Islet precursor cell (in vitro differentiated cells): ENCODE data around the gene ANKRD23.
A peak's percentile ranks its signal among the peaks of the same experiment; 100 is the strongest.
"Not testable (repeated sequence)": the region's sequence is repeated elsewhere in the genome, so short reads cannot be mapped to it uniquely, and the experiment has no call there.

Experiments used
- DNase-seq: peaks from one replicate; pipeline ENCODE4 v3.0.0-alpha.2; 2018

The ANKRD23 gene

GRCh38 chr2:96863056-96863455 is 19.2 kb upstream of the ANKRD23 start:
- not testable (repeated sequence) for DNase-seq

GRCh38 chr2:96861074-96861473 is 17.3 kb upstream of the ANKRD23 start:
- peak; percentile 43 for DNase-seq

- DNase-seq, result peak; percentile 54
These were observed 16.5 kb upstream of the ANKRD23 start for GRCh38 chr2:96860065-96861029.

- no peak for DNase-seq
These were observed 15.9 kb upstream of the ANKRD23 start for GRCh38 chr2:96859681-96860064.

GRCh38 chr2:96859099-96859649 is 15.4 kb upstream of the ANKRD23 start:
- DNase-seq, result no peak

- DNase-seq, result peak; percentile 99
These were observed 14.0 kb upstream of the ANKRD23 start, which contains the start of gene ANKRD39 for GRCh38 chr2:96857667-96858372. Gene ANKRD39 (minus strand): TSS chr2:96858016. CDS start chr2:96857987, 29 bp downstream.

GRCh38 chr2:96856776-96857666 is 13.2 kb upstream of the ANKRD23 start:
- peak; percentile 62 for DNase-seq

- DNase-seq, result no peak
These were observed 9.5 kb upstream of the ANKRD23 start for GRCh38 chr2:96853321-96853720.

GRCh38 chr2:96852667-96853066 is 8.8 kb upstream of the ANKRD23 start:
- no peak for DNase-seq

- DNase-seq, result peak; percentile 60
These were observed 4.4 kb upstream of the ANKRD23 start for GRCh38 chr2:96848264-96848663.

GRCh38 chr2:96847586-96847985 is 3.8 kb upstream of the ANKRD23 start:
- no peak for DNase-seq

GRCh38 chr2:96846825-96847224 is 3.0 kb upstream of the ANKRD23 start:
- DNase-seq, result no peak

- DNase-seq, result no peak
These were observed 586 bp upstream of the ANKRD23 start for GRCh38 chr2:96844405-96844808.

GRCh38 chr2:96842600-96842999 is 1.2 kb downstream of the ANKRD23 start:
- peak; percentile 58 for DNase-seq

GRCh38 chr2:96841701-96842495 is 1.9 kb downstream of the ANKRD23 start:
- DNase-seq, result peak; percentile 42

GRCh38 chr2:96839875-96840850 is 3.7 kb downstream of the ANKRD23 start:
- peak; percentile 46 for DNase-seq

GRCh38 chr2:96839293-96839874 is 4.4 kb downstream of the ANKRD23 start:
- peak; percentile 44 for DNase-seq

GRCh38 chr2:96838345-96839292 is 5.2 kb downstream of the ANKRD23 start:
- DNase-seq, result peak; percentile 42

- peak; percentile 61 for DNase-seq
These were observed 6.2 kb downstream of the ANKRD23 start for GRCh38 chr2:96837575-96837974.
